GM21723 (cell line): ENCODE measurements around the gene LSR.
"Not testable (repeated sequence)": the region's sequence is repeated elsewhere in the genome, so short reads cannot be mapped to it uniquely, and the experiment has no call there.

Experiments used
- ATAC-seq: cut with Tn5 transposase; IDR thresholded peaks from one replicate; pipeline ENCODE4 v1.9.1; 2021; ENCODE audit warnings: mild to moderate bottlenecking, moderate library complexity; ENCODE audit not compliant: unreplicated experiment

LSR gene

DNA sequence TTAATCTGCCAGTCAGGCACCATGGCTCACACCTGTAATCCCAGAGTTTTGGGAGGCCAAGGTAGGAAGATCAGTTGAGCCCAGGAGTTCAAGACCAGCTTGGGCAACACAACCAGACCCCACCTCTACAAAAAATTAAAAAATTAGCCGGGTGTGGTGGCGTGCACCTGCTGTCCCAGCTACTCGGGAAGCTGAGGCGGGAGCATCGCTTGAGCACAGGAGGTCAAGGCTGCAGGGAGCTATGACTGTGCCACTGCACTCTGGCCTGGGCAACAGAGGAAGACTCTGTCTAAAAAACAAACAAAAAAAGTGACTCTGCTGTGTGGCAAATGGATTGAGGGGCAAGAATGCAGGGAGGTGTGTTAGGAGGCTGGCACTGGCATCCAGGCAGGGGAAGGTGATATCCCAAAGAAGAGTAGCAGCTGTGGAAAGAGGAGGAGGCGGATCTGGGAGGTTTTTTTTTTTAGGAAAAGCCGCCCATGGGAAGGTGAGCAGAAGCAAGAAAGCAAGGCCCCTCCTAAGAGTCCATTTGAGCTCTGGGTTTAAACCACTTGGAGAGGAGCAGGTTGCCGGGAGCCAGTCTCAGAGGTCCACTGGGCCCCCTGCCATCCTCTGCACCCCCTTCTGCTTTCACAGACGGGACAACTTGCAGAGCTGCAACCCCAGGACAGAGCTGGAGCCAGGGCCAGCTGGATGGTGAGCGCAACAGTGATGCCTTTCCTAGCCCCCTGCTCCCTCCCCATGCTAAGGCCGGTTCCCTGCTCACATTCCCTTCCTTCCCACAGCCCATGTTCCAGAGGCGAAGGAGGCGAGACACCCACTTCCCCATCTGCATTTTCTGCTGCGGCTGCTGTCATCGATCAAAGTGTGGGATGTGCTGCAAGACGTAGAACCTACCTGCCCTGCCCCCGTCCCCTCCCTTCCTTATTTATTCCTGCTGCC is 35.6 kb downstream of the LSR start:
- no peak for ATAC-seq

GRCh38 chr19:35285095-35285449 is 36.3 kb downstream of the LSR start:
- no peak for ATAC-seq

- ATAC-seq: not testable (repeated sequence)
Measured at GRCh38 chr19:35285465-35285864, 36.7 kb downstream of the LSR start.

DNA sequence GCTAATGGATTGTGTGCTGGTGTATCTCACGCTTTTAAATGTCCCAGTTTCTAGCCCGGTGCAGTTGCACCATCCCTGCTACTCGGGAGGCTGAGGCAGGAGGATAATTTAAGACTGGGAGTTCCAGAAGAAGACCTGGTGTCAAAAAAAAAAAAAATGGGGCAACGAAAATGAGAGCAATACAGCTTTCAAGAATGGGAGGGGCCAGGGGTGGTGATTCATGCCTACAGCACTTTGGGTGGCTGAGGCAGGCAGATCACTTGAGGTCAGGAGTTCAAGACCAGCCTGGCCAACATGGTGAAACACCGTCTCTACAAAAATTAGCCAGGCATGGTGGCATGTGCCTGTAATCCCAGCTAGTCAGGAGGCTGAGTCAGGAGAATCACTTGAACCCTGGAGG is 37.3 kb downstream of the LSR start:
- not testable (repeated sequence) for ATAC-seq

GRCh38 chr19:35287713-35288112 is 38.9 kb downstream of the LSR start:
- ATAC-seq: no peak

DNA sequence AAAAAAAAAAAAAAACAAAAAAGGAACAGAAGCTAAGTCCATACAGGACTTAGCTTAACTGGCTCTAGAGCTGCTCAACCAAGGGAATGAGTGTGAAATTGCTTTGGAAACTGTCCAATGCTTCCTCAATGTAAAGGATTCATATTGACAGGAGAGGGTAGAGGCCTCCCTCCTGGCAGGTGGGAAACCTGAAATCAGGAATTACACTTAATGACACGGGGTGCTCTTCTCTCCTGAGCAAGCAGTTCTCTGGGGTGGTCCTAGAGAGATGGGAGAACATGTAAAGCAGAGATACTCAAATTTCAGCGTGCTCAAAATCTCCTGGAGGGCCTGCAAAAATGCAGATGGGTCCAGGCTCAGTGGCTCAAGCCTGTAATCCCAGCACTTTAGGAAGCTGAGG is 39.5 kb downstream of the LSR start:
- ATAC-seq: no peak

GRCh38 chr19:35288906-35289305 is 40.1 kb downstream of the LSR start:
- ATAC-seq: no peak

DNA sequence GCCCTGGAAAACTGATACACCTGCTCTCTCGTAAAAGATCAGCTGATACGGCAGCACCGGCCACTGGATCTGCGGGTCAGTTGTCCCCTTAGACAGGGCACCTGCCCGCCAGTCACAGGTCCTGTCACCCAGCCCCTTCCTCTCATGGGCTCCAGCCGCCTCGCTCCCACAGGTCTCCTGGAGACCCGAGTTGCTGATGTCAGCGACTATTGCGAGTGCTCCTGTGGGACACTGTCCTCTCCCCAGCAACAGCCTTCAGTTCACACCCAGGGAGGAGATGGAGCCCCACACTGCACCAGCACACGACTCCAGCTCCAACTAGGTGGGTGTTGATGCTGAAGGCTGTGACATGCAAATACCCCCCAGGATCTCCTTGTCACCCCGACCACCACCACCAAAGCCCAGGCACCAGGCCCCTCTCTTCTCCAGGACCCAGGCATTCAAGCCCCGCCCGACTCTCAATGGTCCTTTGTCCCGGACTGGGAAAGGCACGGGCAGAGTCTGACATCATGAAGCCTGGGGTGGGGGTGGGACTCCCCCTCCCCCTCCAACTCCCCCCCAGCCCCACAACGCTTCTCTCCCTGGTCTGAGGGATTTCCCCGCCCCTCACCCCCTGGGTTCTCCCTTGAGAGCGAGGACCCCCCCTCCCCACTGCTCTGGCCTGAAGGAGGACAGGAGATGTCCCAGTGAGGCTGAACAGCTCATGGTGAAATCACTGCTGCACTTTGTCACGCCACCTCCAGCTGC is 41.8 kb downstream of the LSR start:
- ATAC-seq: no peak

- ATAC-seq: no peak
Measured at GRCh38 chr19:35291259-35291658, 42.5 kb downstream of the LSR start.

- ATAC-seq: no peak
Measured at GRCh38 chr19:35291916-35292315, 43.1 kb downstream of the LSR start, which contains the start of gene MAG. Gene MAG (plus strand): TSS chr19:35292161. CDS start chr19:35295409, 3,248 bp downstream.

DNA sequence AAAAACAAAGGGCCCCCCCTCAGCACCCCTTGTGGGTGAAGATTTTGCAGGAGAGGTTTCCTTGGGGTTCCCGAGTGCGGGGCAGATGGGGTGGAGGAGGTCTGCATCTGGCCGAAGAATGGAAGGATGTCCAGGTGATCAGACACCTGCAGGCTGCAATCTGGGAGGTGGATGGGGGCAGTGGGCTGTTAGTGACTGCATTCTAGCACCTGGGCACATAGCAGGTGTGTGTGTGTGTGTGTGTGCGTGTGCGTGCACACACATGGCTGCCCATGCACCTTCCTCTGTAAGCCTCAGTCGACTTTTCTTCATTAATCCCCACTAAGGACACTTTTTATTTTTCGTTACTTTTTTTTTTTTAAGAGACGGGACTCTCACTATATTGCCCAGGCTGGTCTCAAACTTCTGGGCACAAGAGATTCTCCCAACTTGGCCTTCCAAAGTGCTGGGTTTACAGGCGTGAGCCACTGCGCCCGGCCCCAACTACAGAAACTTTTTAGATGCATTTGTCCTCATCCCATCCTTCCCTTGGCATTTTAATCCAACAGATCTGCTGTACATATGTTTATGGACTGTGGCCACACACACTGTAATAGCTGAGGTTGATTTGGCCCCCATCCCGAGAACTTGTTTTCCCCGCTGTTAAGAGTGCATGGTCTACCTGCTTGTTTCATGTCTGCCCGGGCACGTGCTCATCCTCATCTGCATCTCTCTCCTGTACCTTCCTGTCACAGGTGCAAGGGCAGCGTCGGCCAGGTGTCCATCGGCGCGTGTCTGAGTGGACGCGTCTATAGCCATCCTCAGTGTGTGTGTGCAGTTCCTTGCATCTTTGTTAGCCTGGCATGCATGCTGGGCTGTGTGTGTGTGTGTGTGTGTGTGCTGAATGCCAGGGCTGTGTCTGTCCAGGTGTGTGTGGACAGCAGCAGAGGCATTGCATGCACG is 43.9 kb downstream of the LSR start:
- no peak for ATAC-seq

DNA sequence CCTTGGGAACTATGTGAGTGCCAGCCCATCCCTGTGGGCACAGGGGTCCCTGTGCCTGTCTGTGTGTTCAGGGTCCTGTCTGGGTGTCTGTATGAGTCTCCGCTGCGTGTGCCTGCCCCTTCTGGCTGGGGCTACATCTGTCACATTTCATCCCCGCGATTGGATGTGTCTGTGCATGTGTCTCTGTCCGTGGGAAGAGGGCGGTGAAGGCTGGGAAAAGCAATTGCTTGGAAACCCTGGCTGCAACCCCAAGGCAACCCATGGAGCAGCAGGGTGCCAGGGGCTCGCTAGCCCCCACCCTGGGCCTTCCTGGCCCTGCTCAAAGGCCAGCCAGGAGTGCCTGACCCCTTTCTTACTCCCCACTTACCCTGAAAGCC is 44.5 kb downstream of the LSR start:
- no peak for ATAC-seq

DNA sequence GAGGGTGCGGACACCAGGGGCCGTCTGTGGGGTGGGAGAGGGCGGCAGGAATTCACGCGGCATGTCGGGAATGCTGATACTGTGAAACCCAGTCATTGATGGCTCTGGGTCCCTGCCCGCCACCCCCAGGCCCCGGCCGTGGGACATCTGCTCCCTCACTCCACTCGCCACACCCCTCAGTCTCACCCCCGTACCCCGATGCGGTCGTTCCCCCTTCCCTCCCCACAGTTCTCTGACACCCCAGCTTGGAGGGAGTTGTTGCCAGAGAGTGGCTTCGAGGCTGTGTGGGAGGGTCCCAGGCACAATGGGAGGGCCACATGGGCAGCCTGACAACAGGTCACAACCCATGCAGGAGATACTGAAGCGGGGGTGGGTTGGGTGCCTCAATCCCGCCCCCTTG is 45.0 kb downstream of the LSR start:
- ATAC-seq: no peak

GRCh38 chr19:35294328-35294727 is 45.5 kb downstream of the LSR start:
- ATAC-seq: no peak

DNA sequence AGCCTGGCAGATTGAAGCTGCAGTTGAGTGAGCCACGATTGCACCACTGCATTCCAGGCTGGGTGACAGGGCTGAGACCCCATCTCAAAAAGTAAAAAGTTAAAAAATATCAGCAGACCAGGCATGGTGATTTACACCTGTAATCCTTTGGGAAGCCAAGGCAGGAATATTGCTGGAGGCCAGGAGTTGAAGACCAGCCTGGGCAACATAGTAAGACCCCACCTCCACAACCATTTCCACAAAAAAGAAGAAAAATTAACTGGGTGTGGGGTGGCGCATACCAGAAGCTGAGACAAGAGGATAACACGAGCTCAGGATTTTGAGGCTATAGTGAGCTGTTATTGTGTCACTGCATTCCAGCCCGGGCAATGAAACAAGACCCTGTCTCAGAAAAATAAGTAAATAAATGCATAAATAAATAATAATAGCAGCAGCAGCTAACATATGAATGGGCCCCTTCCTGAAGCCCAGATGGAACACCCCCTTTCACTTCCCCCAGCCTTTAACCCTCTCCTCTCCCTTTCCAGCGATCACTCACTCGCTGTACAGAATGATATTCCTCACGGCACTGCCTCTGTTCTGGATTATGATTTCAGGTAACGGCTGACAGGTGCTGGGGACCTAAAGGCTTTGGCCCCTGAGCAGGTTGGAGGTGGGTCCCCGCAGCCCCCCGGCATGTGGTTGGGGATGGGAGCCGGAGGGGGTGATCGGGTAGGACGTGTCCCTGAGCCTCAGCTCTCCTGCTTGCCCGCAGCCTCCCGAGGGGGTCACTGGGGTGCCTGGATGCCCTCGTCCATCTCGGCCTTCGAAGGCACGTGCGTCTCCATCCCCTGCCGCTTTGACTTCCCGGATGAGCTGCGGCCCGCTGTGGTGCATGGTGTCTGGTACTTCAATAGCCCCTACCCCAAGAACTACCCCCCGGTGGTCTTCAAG is 46.3 kb downstream of the LSR start:
- ATAC-seq: no peak

DNA sequence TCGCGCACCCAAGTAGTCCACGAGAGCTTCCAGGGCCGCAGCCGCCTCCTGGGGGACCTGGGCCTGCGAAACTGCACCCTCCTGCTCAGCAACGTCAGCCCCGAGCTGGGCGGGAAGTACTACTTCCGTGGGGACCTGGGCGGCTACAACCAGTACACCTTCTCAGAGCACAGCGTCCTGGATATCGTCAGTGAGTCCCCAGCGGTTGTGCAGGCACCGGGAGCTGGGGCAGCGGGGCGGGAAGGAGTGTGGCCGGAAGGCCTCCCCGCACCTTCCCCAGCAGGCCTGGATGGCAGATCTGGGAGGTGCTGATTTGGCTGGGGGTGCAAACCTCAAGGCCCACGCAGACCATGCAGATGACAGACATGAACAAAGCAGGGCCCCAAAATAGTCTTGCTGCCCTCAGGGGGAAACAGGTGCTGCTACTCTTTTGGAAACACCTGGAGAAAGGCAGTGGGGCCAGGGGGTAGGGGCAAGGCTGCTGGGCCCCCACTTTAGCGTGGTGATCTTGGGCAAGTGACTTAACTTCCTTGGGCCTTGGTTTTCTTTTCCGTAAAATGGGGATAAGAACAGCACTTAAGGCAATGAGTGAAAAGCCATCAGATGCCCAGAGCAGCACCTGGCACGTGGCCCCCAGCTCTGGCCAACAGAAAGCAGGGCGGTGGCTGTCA is 47.1 kb downstream of the LSR start:
- ATAC-seq: no peak

GRCh38 chr19:35296644-35297514 is 48.1 kb downstream of the LSR start:
- no peak for ATAC-seq

DNA sequence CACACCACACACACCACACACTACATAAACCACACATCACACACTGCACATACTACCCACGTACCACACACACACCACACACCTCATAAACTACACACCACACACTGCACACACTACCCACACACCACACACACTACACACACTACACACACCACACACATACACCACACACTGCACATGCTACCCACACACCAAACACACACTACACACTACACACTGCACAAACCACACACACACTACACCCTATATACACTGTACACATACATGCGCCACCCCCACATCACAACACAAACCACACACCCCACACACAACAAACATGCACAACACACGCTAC is 48.7 kb downstream of the LSR start:
- ATAC-seq: no peak

- no peak for ATAC-seq
Measured at GRCh38 chr19:35297922-35298321, 49.1 kb downstream of the LSR start.
